Activated naive CD4-positive, alpha-beta T cell treated with Interleukin-2 at 50 U/mL for 16 hours (primary cell): ENCODE measurements around the gene TRAPPC2.
"Not testable (repeated sequence)": the region's sequence is repeated elsewhere in the genome, so short reads cannot be mapped to it uniquely, and the experiment has no call there.

Experiments used
- DNase-seq: peaks from one replicate; pipeline ENCODE4 v3.0.0-alpha.2; 2020

Gene TRAPPC2

DNA sequence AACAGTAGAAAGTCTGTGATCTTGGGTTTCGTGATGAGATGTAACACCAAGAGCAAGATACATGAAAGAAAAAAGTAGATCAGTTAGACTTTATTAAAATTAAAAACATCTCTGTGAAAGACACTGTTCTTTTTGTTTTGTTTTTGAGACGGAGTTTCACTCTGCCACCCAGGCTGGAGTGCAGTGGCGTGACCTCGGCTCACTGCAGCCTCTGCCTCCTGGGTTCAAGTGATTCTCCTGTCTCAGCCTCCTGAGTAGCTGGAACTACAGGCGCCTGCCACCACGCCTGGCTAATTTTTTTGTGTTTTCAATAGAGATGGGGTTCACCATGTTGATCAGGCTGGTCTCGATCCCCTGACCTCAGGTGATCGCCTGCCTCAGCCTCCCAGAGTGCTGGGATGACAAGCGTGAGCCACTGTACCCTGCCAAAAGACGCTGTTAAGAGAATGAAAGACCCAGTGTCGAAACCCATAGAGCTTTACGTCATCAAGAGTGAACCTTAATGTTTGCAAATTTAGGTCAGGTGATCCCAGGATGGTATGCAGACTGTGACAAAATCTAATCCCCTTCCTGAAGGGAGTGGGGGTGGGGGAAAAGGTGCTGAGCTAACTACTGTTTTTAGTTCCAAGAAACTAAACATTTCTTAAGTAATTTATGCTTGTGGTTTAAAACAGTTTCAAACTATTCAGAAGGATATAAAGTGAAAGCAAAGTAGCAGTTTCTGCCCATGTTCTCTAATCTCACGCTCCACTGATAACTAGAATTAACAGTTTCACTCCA, 8.2 kb upstream of the TRAPPC2 start:
- DNase-seq: peak; percentile 54

DNA sequence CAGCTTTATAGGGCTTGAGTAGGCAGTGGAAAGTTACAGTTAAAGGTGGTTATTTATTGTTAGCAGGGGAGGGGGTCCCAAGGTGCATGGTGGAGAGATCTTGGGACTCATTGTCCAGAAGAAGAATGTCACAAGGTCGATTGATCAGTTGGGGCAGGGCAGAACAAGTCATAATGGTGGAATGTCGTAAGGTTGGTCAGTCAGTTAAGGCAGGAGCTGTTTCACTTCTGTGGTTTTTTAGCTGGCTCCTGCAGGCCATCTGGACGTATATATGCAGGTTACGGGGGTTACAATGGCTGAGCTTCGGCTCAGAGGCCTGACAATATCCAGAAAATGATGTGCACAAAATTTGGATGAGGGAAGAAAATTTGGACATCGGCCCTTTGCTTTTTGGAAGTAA, 7.3 kb upstream of the TRAPPC2 start:
- DNase-seq: no peak

DNA sequence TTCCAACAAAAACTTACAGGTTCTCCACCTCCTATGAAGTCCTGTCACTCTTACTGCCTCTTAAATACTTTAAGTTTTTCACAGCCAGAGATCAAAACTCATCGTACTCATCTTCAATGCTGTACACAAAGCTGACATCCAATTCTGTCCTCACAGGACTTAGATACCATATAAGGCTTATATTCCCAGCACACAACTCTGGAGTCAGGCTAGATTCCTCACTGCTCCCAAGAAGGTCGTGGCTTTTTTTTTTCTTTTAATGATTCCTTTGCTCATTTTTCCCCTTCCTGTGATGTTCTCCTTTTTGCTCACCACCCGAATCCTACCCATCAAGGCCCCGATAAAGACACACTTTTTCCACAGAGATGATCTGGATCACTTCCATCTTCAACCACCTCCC, 914 bp downstream of the TRAPPC2 start:
- DNase-seq: no peak

DNA sequence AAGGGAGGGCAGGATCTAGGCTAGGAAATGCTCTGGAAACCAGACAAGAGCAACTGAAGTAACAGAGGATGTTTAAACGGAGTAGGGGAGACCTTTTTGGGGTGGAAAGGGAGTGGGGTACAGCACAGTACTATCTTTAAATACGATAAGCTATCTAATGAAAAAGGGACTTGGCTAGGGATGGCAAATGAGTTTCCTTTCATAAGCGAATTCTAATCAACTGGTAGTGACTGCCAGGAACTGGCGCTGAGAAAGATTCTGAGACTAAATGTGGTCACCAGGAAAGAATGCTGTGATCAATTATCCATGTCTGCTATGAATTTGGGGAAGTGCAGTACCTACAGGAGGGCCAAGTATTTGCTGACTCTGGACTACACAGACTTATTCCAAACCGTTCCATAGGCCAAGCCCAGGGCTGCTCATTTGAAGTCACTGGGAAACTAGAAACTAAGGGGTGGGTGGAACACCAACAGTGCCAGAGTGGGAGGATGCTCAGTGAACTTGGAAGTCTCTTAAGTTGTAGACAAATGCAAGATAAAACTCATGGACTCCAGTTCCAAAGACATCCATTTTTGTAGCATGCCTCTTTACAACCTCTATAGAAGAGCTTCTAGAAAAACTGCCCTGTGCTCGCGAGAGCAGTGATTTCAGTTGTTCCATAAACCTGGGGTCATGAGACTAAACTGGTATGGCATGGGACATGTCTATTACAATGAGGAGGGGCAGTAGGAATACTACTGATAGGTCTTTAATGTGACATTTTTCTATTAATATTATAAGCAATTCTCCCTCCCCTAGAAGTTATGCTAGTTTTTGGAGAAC, 2.0 kb downstream of the TRAPPC2 start:
- no peak for DNase-seq

DNA sequence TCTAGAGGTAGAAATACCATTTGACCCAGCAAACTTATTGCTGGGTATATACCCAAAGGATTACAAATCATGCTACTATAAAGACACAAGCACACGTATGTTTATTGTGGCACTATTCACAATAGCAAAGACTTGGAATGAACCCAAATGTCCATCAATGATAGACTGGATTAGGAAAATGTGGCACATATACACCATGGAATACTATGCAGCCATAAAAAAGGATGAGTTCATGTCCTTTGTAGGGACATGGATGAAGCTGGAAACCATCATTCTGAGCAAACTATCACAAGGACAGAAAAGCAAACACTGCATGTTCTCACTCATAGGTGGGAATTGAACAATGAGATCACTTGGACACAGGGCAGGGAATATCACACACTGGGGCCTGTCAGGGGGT, 3.9 kb downstream of the TRAPPC2 start:
- not testable (repeated sequence) for DNase-seq

DNA sequence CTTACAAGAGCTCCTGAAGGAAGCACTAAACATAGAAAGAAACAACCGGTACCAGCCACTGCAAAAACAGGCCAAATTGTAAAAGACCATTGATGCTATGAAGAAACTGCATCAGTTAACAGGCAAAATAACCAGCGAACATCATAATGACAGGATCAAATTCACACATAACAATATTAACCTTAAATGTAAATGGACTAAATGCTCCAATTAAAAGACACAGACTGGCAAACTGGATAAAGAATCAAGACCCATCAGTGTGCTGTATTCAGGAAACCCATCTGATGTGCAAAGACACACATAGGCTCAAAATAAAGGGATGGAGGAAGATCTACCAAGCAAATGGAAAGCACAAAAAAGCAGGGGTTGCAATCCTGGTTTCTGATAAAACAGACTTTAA, 7.8 kb downstream of the TRAPPC2 start:
- not testable (repeated sequence) for DNase-seq

DNA sequence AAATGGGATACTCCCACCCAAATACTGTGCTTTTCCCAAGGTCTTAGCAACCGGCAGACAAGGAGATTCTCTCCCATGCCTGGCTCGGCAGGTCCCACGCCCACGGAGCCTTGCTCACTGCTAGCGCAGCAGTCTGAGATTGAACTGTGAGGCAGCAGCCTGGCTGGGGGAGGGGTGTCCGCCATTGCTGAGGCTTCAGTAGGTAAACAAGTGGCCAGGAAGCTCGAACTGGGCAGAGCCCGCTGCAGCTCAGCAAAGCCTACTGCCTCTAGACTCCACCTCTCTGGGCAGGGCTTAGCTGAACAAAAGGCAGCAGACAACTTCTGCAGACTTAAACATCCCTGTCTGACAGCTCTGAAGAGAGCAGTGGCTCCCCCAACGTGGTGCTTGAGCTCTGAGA, 9.5 kb downstream of the TRAPPC2 start:
- DNase-seq: peak; percentile 55

DNA sequence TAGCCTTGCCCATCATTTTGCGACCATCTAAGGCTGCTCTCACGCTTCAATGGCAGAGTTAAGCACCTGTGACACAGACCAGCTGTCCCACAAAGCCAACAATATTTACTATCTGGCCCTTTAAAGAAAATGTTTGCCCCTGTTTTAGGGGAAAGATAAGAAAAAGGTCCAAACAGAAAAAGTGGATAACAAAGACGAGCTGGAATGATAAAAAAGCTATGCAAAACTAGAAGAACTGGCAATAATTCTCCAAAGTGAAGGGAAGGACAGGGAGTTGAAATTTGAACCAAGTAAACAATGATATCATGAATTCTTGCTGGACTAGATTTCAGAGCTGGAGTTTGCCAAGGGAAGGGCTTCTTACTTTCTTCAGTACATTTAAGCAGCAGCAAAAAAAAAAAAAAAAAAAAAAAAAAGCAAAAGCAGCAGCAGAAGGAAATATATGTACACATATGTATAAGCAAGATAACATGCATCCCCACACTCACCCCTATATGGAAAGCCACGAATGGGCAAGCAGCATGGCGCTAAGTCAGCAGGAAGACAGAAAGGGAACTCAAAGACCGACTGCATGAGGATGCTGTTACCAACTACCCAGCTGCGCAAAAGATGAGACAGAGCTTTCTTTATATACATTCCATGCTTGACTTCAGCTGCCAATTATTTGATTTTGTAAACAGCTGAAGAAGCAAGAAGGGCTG, 12.5 kb downstream of the TRAPPC2 start:
- no peak for DNase-seq

DNA sequence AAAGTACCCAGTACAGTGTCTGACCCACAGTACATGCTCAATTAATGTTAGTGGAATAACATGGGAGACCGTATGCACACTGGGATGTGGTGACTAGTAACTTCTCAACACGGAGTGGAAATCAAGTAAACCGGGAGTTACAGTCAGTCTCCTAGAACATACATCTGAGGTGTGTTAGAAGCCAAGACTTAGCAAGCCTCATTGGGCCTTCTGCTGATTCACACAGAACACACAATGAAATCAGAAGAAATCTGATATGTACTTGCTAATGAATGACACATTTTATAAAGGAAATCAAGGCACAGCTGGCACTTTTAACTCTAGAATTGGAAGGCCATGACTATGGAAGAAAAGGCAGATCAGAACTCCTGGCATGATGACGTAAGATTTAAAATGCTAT, 13.0 kb downstream of the TRAPPC2 start:
- DNase-seq: no peak

DNA sequence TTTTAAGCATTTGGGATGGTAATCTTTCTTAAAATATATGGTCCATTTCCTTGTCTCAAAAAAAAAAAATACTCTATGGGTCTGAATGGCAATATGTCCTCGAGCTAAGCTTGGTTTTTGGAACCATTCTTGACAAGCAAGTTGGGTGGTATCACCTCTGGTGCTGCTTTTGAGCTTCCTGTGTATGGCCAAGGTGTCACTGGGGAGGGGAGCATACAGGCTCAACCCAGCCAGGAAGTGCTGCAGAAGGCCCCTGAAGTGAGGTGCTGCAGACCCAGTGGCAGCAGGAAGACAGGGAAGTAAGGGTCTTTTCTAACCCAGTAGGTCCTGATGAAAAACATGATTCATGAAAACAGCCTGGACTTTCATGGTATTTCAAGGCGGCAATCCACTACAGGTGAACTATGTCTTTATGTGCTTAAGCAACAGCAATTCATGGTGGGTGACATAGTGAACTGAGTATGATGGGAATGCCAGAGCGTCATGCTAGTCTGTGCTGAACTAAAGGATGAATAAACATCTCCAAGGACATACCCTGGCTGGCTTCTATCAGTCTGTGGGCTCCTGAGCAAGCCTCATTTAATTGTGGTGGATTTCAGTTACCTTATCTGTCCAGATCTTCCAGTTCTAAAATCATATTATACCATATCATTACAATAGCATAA, 15.1 kb downstream of the TRAPPC2 start:
- DNase-seq: no peak

DNA sequence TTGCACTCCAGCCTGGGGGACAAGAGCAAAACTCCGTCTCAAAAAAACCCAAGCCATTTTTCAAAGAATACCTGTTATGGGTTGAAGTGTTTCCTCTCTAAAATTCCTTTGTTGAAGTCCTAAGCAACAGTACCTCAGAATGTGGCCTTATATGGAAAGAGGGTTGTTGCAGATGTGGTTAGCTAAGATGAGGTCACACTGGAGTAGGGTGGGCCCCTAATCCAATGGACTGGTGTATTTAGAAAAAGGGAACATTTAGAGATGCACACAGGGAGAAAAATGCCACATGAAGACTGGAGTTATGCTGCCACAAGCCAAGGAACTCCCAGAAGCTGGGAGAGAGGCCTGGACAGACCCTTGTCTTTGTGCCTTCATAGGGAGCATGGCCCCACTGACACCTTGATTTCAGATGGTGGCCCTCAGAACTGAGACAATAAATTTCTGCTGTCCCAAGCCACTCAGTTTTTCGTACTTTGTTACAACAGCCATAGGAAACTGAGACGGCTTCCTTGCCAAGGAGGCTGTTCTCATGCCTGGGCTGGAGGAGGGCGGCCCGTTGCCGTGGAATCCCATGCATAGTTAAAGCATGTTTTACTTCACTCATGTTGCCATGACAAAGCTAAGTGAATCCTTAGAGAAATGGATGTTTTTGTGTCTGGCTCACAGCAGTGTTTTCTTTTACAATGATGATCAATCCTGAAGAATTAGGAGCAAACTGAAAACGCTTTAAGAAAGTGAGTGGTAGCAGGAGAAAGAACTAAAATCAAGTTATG, 16.5 kb downstream of the TRAPPC2 start:
- no peak for DNase-seq

DNA sequence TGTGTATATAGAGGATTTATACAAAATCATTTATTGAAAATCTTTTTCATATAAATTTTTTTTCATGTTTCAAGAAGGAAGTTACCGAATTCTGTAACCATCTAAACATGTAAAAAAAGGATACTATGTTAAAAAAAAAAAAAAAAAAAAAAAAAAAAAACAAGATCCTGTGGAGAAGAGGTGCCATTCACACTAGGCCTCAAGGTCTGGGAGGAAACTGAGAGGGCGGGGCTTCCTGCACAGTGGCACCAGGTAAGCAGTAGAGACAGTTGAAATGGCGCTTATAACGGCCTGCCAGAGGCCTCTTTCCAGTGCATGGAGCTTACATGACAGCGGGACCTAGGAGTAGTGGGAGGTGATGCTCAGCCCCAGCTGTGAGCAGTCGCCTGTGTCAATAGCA, 17.5 kb downstream of the TRAPPC2 start:
- DNase-seq: peak; percentile 22

DNA sequence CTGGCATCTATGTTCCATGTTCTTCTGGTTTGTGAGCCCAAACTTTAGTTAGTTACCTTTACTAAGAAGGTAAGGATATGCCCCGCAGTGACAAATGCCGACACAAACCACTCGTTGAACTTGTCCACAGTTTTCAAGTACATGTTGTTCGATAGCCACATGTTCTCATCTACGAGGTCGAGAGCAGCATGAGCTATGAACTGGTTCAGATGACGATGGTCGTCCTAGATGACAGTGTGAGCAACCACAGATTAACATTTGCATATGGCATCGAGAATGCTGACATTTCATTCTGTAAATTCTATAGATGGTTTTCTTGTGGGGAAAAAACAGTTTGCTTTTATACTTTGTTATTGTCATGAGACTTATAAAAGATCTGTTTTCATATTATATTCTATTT, 18.0 kb downstream of the TRAPPC2 start:
- DNase-seq: no peak

DNA sequence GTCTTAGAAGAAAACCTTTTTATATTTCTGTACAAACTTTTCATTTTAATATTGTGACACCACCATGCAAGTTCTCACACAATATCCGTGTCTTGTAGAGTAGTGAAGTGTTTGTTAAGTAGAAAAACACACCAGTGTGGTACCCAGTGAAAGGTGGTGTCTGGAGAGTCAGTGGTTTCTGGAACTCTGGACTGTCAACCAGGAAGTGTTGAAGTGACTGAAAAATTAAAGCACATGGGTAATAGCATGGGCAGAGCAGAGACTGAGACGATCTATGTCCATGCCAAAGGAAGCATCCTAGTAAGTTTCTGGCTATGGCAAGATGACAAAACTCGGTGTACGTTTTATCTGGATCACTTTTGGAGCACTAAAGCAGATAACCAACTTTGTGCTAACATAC, 23.3 kb downstream of the TRAPPC2 start:
- DNase-seq: no peak

DNA sequence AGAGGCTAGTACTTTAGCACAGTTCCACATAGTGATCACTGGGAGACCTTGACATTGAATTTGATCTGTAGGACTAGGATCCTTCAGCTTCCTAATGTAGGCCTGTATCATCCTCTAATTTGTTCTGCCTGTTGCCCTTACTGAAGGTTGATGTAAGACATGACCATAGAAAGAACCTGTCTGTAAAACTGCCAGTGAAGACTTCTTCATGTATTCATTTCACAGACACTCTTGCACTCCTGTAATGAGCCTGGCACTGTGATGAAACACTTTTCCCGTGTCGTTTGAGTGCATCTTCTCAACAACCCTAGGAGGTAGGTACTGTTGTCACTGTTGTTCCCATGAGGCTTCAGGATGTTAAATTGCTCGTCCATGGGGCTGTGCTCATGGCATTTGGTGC, 30.8 kb downstream of the TRAPPC2 start:
- DNase-seq: no peak

DNA sequence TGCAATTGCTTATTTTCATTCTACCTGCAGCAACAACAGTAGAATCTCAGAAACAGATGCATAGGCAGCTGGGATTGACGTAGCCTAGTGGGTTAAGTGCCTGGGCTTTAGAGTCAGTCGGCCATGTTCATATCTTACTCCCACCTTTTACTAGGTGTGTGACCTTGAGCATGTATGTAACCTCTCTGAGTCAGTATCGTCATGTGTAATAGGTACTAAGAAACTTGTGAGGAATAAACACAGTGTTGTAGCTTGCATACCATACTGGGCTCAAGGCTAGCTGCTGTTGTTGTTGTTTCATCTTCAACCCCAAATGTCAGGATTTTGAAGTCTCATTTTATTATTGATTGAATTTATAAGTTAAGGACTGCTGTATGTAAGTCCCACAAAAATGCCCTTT, 31.3 kb downstream of the TRAPPC2 start:
- DNase-seq: no peak

DNA sequence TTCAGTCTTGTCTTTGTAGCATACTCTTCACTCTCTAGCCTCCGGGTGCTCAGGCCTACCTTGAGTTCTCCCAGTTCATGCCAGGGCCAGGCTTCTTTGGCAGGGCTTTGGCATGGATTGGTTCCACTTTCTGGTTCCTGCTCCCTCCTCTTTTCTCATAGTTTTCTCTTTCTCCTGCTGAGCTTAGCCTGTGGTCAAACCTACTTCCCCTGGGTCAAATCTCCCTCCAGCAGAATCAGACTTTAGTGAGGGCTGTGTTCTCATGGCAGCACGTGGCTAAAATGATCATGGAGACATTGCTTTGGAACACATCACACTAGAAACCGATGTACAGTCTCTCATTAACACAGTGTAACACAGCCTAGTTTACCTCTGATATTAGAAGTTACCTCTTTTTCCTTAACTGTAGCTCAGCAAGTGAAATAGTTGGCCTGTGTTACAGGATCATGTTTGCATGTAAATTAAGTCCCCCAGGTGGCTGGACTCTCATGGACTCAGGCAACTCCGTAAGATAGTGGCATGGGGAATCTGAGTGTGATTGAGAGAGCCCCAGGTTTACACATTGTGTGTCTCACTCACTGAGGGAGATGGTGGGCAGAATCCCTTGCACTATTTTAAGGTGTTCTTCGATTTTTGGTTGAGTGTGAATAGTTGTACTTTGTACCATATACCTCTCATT, 32.2 kb downstream of the TRAPPC2 start:
- no peak for DNase-seq

DNA sequence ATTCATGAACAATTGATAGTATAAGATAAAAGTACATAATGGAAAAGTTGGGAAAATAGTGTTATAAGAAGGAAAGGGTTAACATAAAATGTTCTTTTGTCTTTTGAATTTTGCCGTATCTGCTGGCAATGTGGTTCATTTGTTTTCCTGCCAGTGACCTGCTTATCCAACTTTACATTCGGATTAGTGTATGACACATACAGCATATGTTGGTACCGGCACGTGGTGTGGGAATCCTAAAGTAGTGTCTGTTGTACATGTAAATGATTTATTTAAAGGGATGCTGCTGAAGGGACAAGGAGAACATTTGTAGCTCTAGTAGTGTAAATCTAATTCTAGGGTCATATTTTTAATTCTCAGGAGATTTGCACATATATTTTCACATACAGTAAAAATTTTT, 34.0 kb downstream of the TRAPPC2 start:
- no peak for DNase-seq

DNA sequence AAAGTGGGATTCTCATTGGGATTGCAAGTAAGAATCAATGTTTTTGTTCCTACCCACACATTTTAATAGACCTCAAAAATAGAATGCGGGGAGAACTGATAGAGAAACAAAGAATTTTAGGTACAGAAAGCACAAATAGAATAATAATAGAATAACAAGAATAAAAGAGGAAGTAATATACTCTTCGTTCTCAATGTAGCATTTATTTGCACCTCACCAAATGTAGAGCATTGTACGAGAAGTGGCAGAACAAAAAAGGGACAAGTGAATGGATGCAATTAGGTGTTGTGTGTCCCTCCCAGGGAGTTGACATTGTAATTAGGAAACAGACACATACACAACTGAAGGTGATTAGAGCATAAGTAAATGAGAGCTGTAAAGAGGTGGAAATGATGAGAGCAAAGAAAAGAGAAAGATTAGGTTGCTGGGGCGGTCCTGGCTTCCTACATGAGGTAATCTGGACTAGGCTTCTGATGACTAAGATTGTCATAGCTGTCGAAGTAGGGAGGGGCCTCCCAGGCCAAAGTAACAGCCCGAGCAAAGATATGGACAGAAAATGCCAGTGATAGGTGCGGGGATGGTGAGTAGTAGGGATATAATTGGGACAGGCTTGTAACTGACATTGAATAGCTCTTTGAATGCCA, 35.1 kb downstream of the TRAPPC2 start:
- no peak for DNase-seq

DNA sequence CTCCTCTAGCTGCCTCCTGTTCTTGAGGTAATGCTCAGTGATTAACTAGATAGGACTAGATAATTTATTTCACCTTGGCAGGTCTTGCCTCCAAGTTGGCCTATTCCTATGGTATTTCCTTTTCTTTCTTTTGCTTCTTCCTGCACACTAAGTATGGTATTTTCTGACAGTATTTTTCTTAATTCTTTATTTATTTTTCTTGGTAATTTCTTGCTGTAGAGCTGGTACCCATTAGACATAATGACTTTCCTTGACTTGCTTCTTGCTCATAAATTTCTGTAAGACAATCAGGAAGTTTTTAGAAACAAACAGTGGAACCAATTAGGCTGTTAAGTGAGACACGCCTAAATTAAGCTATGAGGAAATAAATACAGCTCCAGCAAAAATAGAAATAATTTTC, 36.0 kb downstream of the TRAPPC2 start:
- no peak for DNase-seq

DNA sequence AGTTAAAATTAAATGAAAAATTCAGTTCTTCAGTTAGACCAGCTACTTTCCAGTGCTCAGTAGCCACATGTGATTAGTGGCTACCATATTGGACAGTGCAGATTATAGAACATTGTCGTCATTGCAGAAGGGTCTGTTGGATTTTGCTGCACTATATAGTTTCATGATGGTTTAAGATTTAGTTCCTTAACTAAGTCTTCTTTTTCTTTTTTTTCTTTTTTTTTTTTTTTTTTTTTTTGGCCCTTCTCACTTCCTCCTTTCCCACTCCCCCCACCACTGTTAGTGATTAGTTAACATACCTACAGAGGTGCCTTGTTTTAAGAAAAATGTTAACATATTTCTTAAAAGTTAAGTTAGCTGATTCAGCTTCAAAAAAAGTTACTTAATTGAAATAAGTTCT, 36.4 kb downstream of the TRAPPC2 start:
- DNase-seq: no peak
